Activated CD4-positive, alpha-beta memory T cell treated with anti-CD3 and anti-CD28 coated beads, Interleukin-2, amount 10 ng/mL, durations not matched to agents 7 days and 5 days (primary cell): ENCODE measurements around the gene MMP20. TPM values are rescaled to one million over a fixed set of nuclear protein-coding genes. Genes with fewer than 3 reads are reported as not detected.

Experiments used
- CTCF ChIA-PET: fragments of 350-600 bp; sonication (Branson Sonifier 250); formaldehyde crosslinking; loops from one replicate; lab custom pipeline; 2021; ENCODE audit warnings: antibody characterized with exemption, inconsistent platforms; lab: Charles Lee
- POLR2A ChIA-PET: fragments of 350-600 bp; sonication (Branson Sonifier 250); formaldehyde crosslinking; loops from one replicate; lab custom pipeline; 2021; ENCODE audit warnings: antibody characterized with exemption; lab: Charles Lee
- DNase-seq: peaks from one replicate; pipeline ENCODE4 v3.0.0-alpha.2; 2020
- H3K27ac Mint-ChIP-seq: one replicate; pipeline ENCODE4 v1.8.0; 2021; ENCODE audit warnings: mild to moderate bottlenecking, mixed read lengths
- H3K27me3 Mint-ChIP-seq: one replicate; pipeline ENCODE4 v1.8.0; 2021; ENCODE audit warnings: mixed read lengths
- H3K36me3 Mint-ChIP-seq: one replicate; pipeline ENCODE4 v1.8.0; 2021; ENCODE audit warnings: low read depth, mixed read lengths
- H3K4me1 Mint-ChIP-seq: one replicate; pipeline ENCODE4 v1.8.0; 2021; ENCODE audit warnings: mixed read lengths
- H3K4me3 Mint-ChIP-seq: one replicate; pipeline ENCODE4 v1.8.0; 2021; ENCODE audit warnings: mild to moderate bottlenecking, mixed read lengths
- H3K9me3 Mint-ChIP-seq: one replicate; pipeline ENCODE4 v1.8.0; 2021; ENCODE audit warnings: mixed read lengths
- total RNA-seq, 2 experiments: library from RNA; stranded (reverse); gene quantifications; one replicate each; pipeline ENCODE4 v1.2.3, GENCODE V29; 2021

Gene MMP20
- total RNA-seq, 2 experiments from 2014 or later = not detected

DNA sequence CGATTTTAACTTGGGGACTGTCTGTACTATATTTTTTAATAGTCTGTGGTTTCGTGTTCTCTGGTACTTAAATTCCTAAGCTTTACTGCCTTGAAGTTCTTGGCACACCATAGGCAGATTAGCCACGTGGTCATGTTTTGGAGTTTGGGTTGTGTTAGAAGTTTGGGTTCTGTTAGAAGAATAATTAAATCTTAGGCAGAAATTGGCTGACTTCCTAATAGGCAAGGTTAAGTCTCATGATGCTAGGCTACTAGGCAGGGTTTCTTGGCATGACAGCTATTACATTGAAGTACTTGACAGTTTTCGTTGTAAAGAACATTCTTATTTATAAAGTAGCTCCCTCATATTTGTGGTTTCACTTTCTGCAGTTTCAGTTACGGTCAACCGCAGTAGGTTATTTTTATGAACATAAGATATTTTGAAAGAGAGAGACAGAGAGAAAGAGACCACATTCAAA lies 64.5 kb downstream of the MMP20 start:
- DNase-seq = no peak
- Mint-ChIP-seq H3K4me1 (peaks cover 36% of the 10 kb centered on the region), H3K36me3 (no peaks in the 10 kb centered on the region), H3K4me3 (peak overlapping the region; percentile 57), H3K9me3 (no peaks in the 10 kb centered on the region), H3K27me3 (peaks cover 44% of the 10 kb centered on the region), H3K27ac (peak overlapping the region; percentile 73)
- ChIA-PET CTCF (interaction anchor here (0.6 to 0.7 kb wide), 2 partner anchors 61 to 272 kb away, joined by 3 read pairs; no protein-coding TSS in a partner anchor), POLR2A (interaction anchor here (0.6 to 1.0 kb wide), 4 partner anchors 12 to 254 kb away, joined by 3 to 4 read pairs (median 4); no protein-coding TSS in a partner anchor)

DNA sequence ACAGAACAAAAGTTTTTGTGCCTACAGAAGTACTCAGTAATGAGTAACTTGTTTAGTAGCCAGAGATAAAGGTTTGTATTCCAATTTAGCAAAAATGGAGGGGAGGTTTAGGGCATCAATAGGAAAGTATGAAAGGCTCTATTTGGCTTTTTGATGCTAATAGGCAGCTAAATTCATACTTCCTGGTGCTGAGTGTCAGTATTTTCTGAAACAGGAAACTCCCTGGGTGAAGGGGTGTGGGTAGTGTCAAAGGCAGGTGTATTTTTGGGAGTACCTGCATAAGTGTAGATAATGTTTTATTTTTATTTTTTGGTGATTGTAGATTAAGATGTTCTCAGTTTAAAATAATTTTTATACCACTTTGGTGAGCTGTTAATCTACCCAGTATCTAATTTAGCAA lies 65.3 kb downstream of the MMP20 start:
- Mint-ChIP-seq H3K36me3 (no peaks in the 10 kb centered on the region), H3K4me1 (peaks cover 36% of the 10 kb centered on the region), H3K27ac (peak overlapping the region; percentile 57), H3K27me3 (peaks cover 48% of the 10 kb centered on the region), H3K4me3 (no peak overlapping the region), H3K9me3 (no peaks in the 10 kb centered on the region)
- CTCF ChIA-PET = interaction anchor here (1.0 kb wide), 1 partner anchor 218 kb away, joined by 3 read pairs; no protein-coding TSS in a partner anchor
- POLR2A ChIA-PET = interaction anchor here (0.8 to 1.4 kb wide), 4 partner anchors 18 to 254 kb away, joined by 3 to 4 read pairs (median 4); no protein-coding TSS in a partner anchor
- no peak for DNase-seq

DNA sequence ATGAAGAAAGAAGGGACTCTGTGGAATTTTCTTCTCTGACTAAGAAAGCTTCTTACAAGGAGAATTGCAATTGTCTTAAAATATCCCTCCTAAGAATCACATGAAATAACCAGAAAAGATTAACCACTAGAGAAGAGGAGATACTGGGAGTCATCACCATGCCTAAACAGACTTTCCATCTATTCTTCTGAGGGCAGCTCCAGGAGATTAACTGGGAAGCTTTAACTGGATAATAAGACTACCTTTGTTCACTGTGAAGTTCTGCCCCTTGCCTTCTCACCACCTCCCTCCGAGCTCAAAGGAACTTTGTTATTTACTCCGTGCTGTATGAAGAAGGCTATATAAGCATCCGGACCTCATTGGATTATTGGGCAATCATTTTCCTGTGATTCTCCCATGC lies 70.0 kb downstream of the MMP20 start:
- H3K4me1 Mint-ChIP-seq = peaks cover 11% of the 10 kb centered on the region
- CTCF ChIA-PET = no interaction called here
- peaks cover 30% of the 10 kb centered on the region for H3K27me3 Mint-ChIP-seq
- H3K4me3 Mint-ChIP-seq = no peak overlapping the region
- no peak for DNase-seq
- no peaks in the 10 kb centered on the region for H3K36me3 Mint-ChIP-seq
- no peak overlapping the region for H3K27ac Mint-ChIP-seq
- no peaks in the 10 kb centered on the region for H3K9me3 Mint-ChIP-seq
- POLR2A ChIA-PET = no interaction called here

DNA sequence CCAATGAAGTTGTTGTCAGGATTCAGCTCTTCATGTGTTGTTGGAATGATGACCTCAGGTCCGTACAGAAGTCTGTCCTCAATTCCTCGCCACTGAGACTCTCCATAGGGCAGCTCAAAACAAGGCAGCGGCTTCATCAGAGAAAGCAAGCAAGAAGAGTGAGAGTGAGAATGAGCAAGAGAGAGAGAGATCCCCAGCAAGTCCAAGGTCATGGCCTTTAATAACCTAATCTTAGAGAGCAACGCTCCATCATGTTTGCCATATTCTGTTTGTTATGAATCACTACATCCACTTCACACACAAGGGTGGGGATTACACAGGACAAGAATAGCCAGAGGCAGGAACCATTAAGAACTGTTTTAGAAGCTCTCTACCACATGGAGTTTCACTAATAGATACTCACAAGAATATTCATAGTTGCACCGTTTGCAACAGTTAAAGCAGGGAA lies 71.3 kb downstream of the MMP20 start:
- no peaks in the 10 kb centered on the region for H3K9me3 Mint-ChIP-seq
- no peaks in the 10 kb centered on the region for H3K4me1 Mint-ChIP-seq
- H3K36me3 Mint-ChIP-seq = no peaks in the 10 kb centered on the region
- DNase-seq = no peak
- peaks cover 23% of the 10 kb centered on the region for H3K27me3 Mint-ChIP-seq
- ChIA-PET CTCF (interaction anchor here (1.5 kb wide), 1 partner anchor 112 kb away, joined by 4 read pairs; no protein-coding TSS in a partner anchor), POLR2A (no interaction called here)
- H3K27ac Mint-ChIP-seq = no peak overlapping the region
- no peak overlapping the region for H3K4me3 Mint-ChIP-seq

DNA sequence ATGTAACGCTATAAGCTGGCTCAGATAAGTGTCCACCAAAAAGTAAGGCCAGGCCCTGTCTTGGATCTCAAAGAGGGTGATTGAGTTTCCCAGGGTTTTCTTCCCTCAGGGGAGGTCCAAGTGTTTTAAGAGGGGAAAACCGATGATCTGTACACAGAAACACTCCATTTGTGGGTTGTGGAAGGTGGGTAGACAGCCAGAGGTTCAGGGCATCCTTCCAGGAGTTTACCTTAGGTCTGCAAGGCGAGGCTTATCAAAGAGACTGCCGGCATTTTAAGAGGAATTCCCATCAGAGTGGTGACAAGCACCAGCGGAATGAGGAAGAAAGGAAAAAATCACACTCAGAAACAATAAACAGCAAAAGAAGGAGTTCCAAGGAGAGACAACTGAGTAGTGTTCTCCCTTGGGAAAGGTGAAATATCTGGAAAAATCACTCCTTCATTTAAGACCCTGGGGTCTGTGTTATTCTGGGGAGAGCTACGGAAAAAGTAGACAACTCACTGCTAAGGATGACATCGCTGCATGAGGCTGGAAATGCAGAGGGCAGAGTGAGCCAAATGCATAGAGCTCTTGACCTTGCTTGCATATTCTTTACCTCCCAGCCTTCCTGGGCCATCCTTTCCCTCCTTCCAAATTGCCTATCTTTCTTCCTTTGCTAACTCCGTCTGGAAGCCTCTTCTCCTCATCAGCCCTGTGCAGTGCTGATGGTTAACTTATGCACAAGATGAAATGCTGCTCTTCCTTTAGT lies 72.5 kb downstream of the MMP20 start:
- ChIA-PET CTCF (interaction anchor here (1.5 kb wide), 1 partner anchor 114 kb away, joined by 4 read pairs; no protein-coding TSS in a partner anchor), POLR2A (no interaction called here)
- Mint-ChIP-seq H3K9me3 (no peaks in the 10 kb centered on the region), H3K4me1 (no peaks in the 10 kb centered on the region), H3K36me3 (no peaks in the 10 kb centered on the region), H3K27ac (no peak overlapping the region), H3K4me3 (no peak overlapping the region), H3K27me3 (peaks cover 18% of the 10 kb centered on the region)
- no peak for DNase-seq

DNA sequence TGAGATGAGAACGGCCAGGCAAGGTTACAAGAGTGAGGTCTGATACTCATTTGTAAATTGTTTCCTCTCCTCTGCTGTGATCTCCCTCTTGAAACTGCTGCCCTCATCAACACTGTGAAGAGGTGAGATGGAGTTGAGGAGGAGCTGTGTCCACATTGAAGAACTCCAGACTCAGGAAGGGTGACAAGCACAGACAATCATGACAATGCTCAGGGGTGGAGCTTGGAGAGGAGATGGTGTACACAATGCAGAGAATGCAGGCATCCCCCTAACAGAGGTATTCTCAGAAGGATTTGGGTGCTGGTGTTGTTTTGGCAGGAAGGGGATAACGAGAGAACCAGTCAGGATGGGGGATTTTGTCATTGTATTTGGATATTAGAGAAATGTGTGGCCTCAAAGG lies 73.1 kb downstream of the MMP20 start:
- ChIA-PET CTCF (no interaction called here), POLR2A (no interaction called here)
- H3K4me3 Mint-ChIP-seq = no peak overlapping the region
- H3K9me3 Mint-ChIP-seq = no peaks in the 10 kb centered on the region
- H3K4me1 Mint-ChIP-seq = no peaks in the 10 kb centered on the region
- peaks cover 14% of the 10 kb centered on the region for H3K27me3 Mint-ChIP-seq
- no peak overlapping the region for H3K27ac Mint-ChIP-seq
- DNase-seq = no peak
- no peaks in the 10 kb centered on the region for H3K36me3 Mint-ChIP-seq

DNA sequence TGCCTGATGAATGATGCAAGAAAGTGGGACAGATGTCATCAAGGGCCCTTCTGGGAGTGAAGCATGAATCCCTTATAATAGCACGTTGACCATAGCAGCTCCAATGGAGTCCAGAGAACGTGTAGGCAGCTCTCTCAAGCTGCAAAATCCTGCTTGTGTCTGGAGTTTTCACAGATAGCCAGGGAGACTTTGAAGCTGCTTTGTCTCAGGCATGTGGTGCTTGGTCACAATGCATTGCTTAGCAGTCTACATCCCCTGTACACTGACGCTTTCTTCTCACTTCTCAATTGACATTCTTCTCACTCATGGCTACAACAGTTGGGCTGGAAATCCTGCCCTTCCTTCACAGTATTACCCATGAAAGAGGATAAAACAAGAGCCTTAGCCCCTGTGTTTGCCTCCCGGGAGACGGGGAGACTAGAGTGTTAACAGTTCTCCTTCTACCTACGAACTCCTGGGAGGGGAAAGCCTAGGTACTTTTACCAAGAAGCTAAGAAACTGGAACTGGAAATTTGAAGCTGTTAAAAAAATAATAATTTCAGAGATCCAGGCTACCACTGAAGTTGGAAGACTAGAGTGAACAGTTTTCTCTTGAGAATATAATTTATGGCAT lies 73.9 kb downstream of the MMP20 start:
- ChIA-PET POLR2A (no interaction called here), CTCF (no interaction called here)
- Mint-ChIP-seq H3K36me3 (no peaks in the 10 kb centered on the region), H3K9me3 (no peaks in the 10 kb centered on the region), H3K27me3 (peaks cover 14% of the 10 kb centered on the region), H3K27ac (no peak overlapping the region), H3K4me1 (no peaks in the 10 kb centered on the region), H3K4me3 (no peak overlapping the region)
- no peak for DNase-seq

DNA sequence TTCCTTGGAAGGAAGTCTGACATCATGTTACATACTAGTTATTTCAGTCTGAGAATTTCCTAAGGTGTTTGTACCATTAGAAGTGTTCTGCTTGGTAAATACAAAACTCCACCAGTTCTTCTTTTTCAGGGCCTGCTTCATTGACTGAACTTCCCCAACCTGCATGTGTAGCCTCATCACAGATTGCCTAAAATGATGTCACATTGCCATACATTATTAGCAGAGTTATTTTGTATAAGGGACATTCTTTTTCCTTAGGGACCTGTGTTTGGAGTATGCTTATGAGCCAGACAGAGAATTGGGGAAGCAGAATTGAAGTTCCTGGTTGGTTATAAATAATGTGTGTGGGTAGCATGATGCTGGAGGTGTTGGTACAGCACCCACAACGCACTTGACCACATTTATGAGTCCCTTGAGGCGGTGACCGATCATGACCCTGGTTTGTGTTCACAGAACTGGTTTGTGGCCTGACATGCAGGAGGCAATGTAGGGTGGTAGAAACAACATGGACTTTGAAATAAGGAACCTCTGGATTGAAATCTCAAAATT lies 78.1 kb downstream of the MMP20 start:
- H3K27me3 Mint-ChIP-seq = peaks cover 2% of the 10 kb centered on the region
- no peaks in the 10 kb centered on the region for H3K9me3 Mint-ChIP-seq
- H3K36me3 Mint-ChIP-seq = no peaks in the 10 kb centered on the region
- ChIA-PET CTCF (interaction anchor here (0.7 to 1.6 kb wide), 2 partner anchors 11 to 74 kb away, joined by 3 read pairs; no protein-coding TSS in a partner anchor), POLR2A (no interaction called here)
- DNase-seq = no peak
- no peak overlapping the region for H3K4me3 Mint-ChIP-seq
- no peak overlapping the region for H3K27ac Mint-ChIP-seq
- H3K4me1 Mint-ChIP-seq = no peaks in the 10 kb centered on the region

DNA sequence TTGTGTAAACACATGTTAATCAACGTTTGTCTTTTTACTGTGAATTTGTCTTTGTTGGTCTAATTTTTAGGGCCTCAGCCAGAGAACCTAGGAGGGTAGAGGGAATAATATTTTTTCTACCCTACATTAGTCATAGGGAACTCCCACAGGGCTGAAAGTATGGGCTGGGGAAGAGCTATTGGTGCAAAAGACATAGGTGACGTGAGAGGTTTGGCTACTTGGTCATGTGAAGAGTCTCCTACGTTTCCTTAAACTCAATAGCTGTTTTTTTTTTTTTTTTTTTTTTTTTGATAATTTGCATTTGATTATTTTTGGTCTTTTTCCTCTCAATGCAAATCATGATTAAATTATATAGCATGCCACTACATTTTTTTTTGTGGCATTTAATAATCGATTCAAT lies 78.7 kb downstream of the MMP20 start:
- Mint-ChIP-seq H3K4me3 (no peak overlapping the region), H3K9me3 (no peaks in the 10 kb centered on the region), H3K27me3 (no peaks in the 10 kb centered on the region), H3K27ac (no peak overlapping the region), H3K4me1 (no peaks in the 10 kb centered on the region), H3K36me3 (no peaks in the 10 kb centered on the region)
- no peak for DNase-seq
- ChIA-PET POLR2A (no interaction called here), CTCF (interaction anchor here (0.6 to 1.6 kb wide), 2 partner anchors 12 to 217 kb away, joined by 3 read pairs; no protein-coding TSS in a partner anchor)

DNA sequence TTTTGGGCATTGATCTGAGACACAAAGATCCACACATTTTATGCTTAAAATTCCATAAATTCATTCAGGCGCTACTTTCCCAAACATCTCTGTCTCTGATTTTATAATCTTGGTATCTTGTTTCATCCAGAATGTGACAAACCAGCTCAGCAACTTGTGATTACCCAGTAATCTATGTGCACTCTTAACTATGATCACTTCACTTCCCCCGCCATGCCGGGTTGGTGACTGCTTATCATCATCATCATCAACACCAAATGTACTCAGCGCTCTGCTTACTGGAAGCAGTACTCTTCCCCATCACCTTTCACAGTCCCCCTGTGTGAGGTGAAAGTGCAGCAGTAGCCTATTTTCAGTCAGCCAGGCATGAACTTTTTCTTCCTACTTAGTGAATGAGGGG lies 79.4 kb downstream of the MMP20 start:
- H3K9me3 Mint-ChIP-seq = no peaks in the 10 kb centered on the region
- ChIA-PET CTCF (interaction anchor here (1.6 kb wide), 1 partner anchor 12 kb away, joined by 3 read pairs; no protein-coding TSS in a partner anchor), POLR2A (no interaction called here)
- DNase-seq = no peak
- H3K27ac Mint-ChIP-seq = no peak overlapping the region
- H3K4me3 Mint-ChIP-seq = no peak overlapping the region
- no peaks in the 10 kb centered on the region for H3K36me3 Mint-ChIP-seq
- H3K27me3 Mint-ChIP-seq = no peaks in the 10 kb centered on the region
- no peaks in the 10 kb centered on the region for H3K4me1 Mint-ChIP-seq

DNA sequence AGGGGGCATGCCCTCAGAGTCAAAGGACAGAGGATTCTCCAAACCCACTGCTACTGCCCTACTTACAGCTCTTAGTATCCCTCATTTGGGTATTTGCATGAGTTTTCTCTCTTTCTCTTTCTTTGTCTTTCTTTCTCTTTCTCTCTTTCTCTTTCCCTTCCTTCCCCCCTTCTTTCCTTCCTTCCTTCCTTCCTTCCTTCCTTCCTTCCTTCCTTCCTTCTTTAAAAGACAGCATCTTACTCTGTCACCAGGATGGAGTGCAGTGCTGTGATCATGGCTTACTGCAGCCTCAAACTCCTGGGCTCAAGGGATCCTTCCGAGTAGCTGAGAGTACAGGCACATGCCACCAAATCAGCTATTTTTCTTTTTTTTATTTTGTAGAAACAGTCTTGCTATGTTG lies 80.5 kb downstream of the MMP20 start:
- DNase-seq = no peak
- ChIA-PET POLR2A (no interaction called here), CTCF (no interaction called here)

DNA sequence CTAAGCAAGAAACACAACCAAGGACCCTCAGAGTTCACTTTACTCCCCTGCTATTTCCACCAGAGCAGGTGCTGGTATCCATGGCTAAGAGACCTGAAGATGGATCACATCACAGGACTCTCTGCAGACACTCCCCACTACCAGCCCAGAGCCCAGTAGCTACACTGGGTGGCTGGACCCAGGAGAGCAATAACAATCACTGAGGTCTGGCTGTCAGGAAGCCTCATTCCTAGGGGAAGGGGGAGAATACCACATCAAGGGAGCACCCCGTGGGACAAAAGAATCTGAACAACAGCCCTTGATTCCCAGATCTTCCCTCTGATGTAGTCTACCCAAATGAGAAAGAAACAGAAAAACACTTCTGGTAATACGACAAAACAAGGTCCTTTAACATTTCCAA lies 85.6 kb downstream of the MMP20 start:
- H3K9me3 Mint-ChIP-seq = no peaks in the 10 kb centered on the region
- H3K27ac Mint-ChIP-seq = no peak overlapping the region
- DNase-seq = no peak
- no peaks in the 10 kb centered on the region for H3K4me1 Mint-ChIP-seq
- ChIA-PET CTCF (interaction anchor here (1.6 kb wide), 1 partner anchor 16 kb away, joined by 4 read pairs; no protein-coding TSS in a partner anchor), POLR2A (no interaction called here)
- no peak overlapping the region for H3K4me3 Mint-ChIP-seq
- H3K27me3 Mint-ChIP-seq = peaks cover 19% of the 10 kb centered on the region
- H3K36me3 Mint-ChIP-seq = no peaks in the 10 kb centered on the region

More for the DNA sequence above, 80.5 kb downstream of the MMP20 start:
- Mint-ChIP-seq H3K9me3 (no peaks in the 10 kb centered on the region), H3K27me3 (no peaks in the 10 kb centered on the region), H3K27ac (no peak overlapping the region), H3K36me3 (no peaks in the 10 kb centered on the region), H3K4me1 (no peaks in the 10 kb centered on the region), H3K4me3 (no peak overlapping the region)

DNA sequence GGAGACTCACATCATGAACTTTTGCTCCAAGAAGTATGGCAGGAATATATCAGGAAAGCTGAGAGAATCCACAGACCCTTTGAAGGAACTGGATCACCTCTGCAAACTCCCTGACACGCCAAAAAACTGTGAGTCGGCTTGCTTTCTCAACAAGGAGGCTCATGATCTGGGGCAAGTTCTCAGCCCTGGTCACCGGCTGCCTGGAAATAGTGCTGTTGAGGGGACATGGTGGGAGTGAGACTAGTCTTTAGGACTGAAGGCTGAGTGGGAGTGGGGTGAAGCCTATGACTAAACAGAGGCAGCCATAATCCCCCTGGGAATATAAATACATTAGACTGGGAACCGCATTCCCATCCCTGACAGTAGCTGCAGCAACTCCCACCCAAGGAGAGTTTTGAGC lies 86.2 kb downstream of the MMP20 start:
- CTCF ChIA-PET = no interaction called here
- DNase-seq = no peak
- no peak overlapping the region for H3K27ac Mint-ChIP-seq
- H3K36me3 Mint-ChIP-seq = no peaks in the 10 kb centered on the region
- POLR2A ChIA-PET = no interaction called here
- no peaks in the 10 kb centered on the region for H3K9me3 Mint-ChIP-seq
- peaks cover 24% of the 10 kb centered on the region for H3K27me3 Mint-ChIP-seq
- no peaks in the 10 kb centered on the region for H3K4me1 Mint-ChIP-seq
- H3K4me3 Mint-ChIP-seq = no peak overlapping the region
